ENCODE results near the gene TLR9. TPM values are rescaled to one million over a fixed set of nuclear protein-coding genes. Genes with fewer than 3 reads are reported as not detected.

The TLR9 gene
- polyA plus RNA-seq, 1 of the 3 experiments (the other 2 are of a cell fraction) = 0.12 TPM

- CTCF ChIA-PET = interaction anchor here (0.8 to 16.1 kb wide), 4 partner anchors 7 to 221 kb away, joined by 3 to 257 read pairs (median 56); partner anchors contain the start of genes TWF2 and WDR82
- H4K20me1 ChIP-seq (ENCODE audit: insufficient read depth) = peaks cover 14% of the 10 kb centered on the region
- WGBS (ENCODE audit: low lambda C conversion rate) = 94% methylated on average over 3 of the region's 4 CpGs
- TF ChIP-seq MXI1 (IDR thresholded peaks at IDR 0.05; ENCODE audit: low read depth, low read length) = no peak
- TF ChIP-seq CTCF (IDR thresholded peaks at IDR 0.05) = 0 out of 2 replicates have a peak, but pooled peaks have one; percentile 12
- TF ChIP-seq POLR2AphosphoS5 (IDR thresholded peaks at IDR 0.05; ENCODE audit: low read depth, low read length) = 0 out of 2 replicates have a peak, but pooled peaks have one; percentile 7
- TF ChIP-seq TCF12 (IDR thresholded peaks at IDR 0.05) = no peak
- no peak for TF ChIP-seq ZBTB33 (IDR thresholded peaks at IDR 0.05; ENCODE audit: borderline replicate concordance, low read depth)
- no peak for TF ChIP-seq USF2 (IDR thresholded peaks at IDR 0.05; ENCODE audit: borderline replicate concordance, low read depth, low read length)
- no peaks in the 10 kb centered on the region for H3K9me2 ChIP-seq
- no peaks in the 10 kb centered on the region for H3K4me1 ChIP-seq (ENCODE audit: control insufficient read depth in 1 of 2, insufficient read depth in 2 of 2, low read depth in 1 of 2, low read length in 1 of 2)
- no peak overlapping the region for H3K4me2 ChIP-seq
- peaks cover 5% of the 10 kb centered on the region; the same call in 1 of the 2 replicates for H3K79me2 ChIP-seq (ENCODE audit: insufficient read depth)
- H3K27me3 ChIP-seq (ENCODE audit: insufficient read depth) = no peaks in the 10 kb centered on the region
- no peaks in the 10 kb centered on the region for H3K9me3 ChIP-seq
- no peak for DNase-seq
- no peak overlapping the region for H3K4me3 ChIP-seq (ENCODE audit: low read depth in 2 of 2, low read length in 1 of 2)
- POLR2A ChIA-PET = no interaction called here
- no peak overlapping the region for H3K9ac ChIP-seq
- H3K36me3 ChIP-seq (replicated peaks in 1 of 2; ENCODE audit: control insufficient read depth in 1 of 2, insufficient read depth in 2 of 2, low read length in 1 of 2) = peaks cover 10 to 37% of the 10 kb centered on the region in 2 experiments
- no peak overlapping the region for H2AFZ ChIP-seq (ENCODE audit: low read depth)
- no peak overlapping the region for H3K27ac ChIP-seq (ENCODE audit: low read depth in 2 of 2, low read length in 1 of 2)
- no peaks in the 10 kb centered on the region for H3F3A ChIP-seq (replicated peaks; ENCODE audit: insufficient read depth)
Measured at GRCh38 chr3:52227117-52227516, 1.7 kb upstream of the TLR9 start.

GRCh38 chr3:52226229-52226817 is 878 bp upstream of the TLR9 start:
- DNase-seq = no peak
- H3F3A ChIP-seq (replicated peaks; ENCODE audit: insufficient read depth) = no peaks in the 10 kb centered on the region
- ChIA-PET POLR2A (interaction anchor here (0.6 kb wide), 1 partner anchor 61 kb away, joined by 4 read pairs; the partner anchor contains the start of gene GLYCTK), CTCF (interaction anchor here (1.2 to 16.1 kb wide), 4 partner anchors 8 to 224 kb away, joined by 3 to 257 read pairs (median 83); partner anchors contain the start of gene TWF2)
- H3K27me3 ChIP-seq (ENCODE audit: insufficient read depth) = no peaks in the 10 kb centered on the region
- H3K9me3 ChIP-seq = no peaks in the 10 kb centered on the region
- no peak overlapping the region for H3K4me3 ChIP-seq (ENCODE audit: low read depth in 2 of 2, low read length in 1 of 2)
- no peak overlapping the region for H3K9ac ChIP-seq
- H4K20me1 ChIP-seq (ENCODE audit: insufficient read depth) = peaks cover 6% of the 10 kb centered on the region
- no peaks in the 10 kb centered on the region for H3K79me2 ChIP-seq (ENCODE audit: insufficient read depth)
- 86% methylated on average over 2 of the region's 5 CpGs for WGBS (ENCODE audit: low lambda C conversion rate)
- TF ChIP-seq USF1 (IDR thresholded peaks at IDR 0.05; ENCODE audit: borderline replicate concordance, low read depth) = no peak
- TF ChIP-seq SMC3 (IDR thresholded peaks at IDR 0.05; ENCODE audit: low read depth, low read length) = no peak
- TF ChIP-seq TEAD4 (IDR thresholded peaks at IDR 0.05; ENCODE audit: borderline replicate concordance, insufficient read depth) = no peak
- TF ChIP-seq EP300 (IDR thresholded peaks at IDR 0.05; ENCODE audit: borderline replicate concordance in 1 of 2, low read depth in 1 of 2, low read length in 1 of 2) = no peak
- no peak for TF ChIP-seq RCOR1 (IDR thresholded peaks at IDR 0.05; ENCODE audit: low read length)
- TF ChIP-seq MAX (IDR thresholded peaks at IDR 0.05; ENCODE audit: low read depth) = no peak
- no peak for TF ChIP-seq TCF12 (IDR thresholded peaks at IDR 0.05)
- no peak for TF ChIP-seq GATA2 (CRISPR knock-in tag; IDR thresholded peaks at IDR 0.05)
- no peak for TF ChIP-seq SIN3A (IDR thresholded peaks at IDR 0.05; ENCODE audit: borderline replicate concordance, low read depth, low read length)
- no peak for TF ChIP-seq FOXJ3 (CRISPR knock-in tag; IDR thresholded peaks at IDR 0.05)
- H2AFZ ChIP-seq (ENCODE audit: low read depth) = no peak overlapping the region
- no peak overlapping the region for H3K4me2 ChIP-seq
- H3K27ac ChIP-seq (ENCODE audit: low read depth in 2 of 2, low read length in 1 of 2) = no peak overlapping the region
- no peaks in the 10 kb centered on the region for H3K9me2 ChIP-seq
- H3K4me1 ChIP-seq (ENCODE audit: control insufficient read depth in 1 of 2, insufficient read depth in 2 of 2, low read depth in 1 of 2, low read length in 1 of 2) = no peaks in the 10 kb centered on the region
- peaks cover 10 to 31% of the 10 kb centered on the region in 2 experiments for H3K36me3 ChIP-seq (replicated peaks in 1 of 2; ENCODE audit: control insufficient read depth in 1 of 2, insufficient read depth in 2 of 2, low read length in 1 of 2)
